Ovary (tissue), 9 donors: ENCODE data around the gene PSENEN. TPM values are rescaled to one million over a fixed set of nuclear protein-coding genes. Genes with fewer than 3 reads are reported as not detected.
A peak's percentile ranks its signal among the peaks of the same experiment; 100 is the strongest.

Experiments
- DNase-seq, 5 donors: peaks; one replicate each; pipeline ENCODE4 v3.0.0-alpha.2; 2019 to 2020
- H3K27ac ChIP-seq, 2 donors: fragments of 200-600 bp; one replicate each; pipeline versions ENCODE4 v1.5.1 to v1.8.0; 2019 to 2022
- H3K27me3 ChIP-seq: fragments of 200-600 bp; one replicate; pipeline ENCODE4 v1.8.0; 2022
- H3K36me3 ChIP-seq: fragments of 200-600 bp; sonication (generic); one replicate; pipeline ENCODE4 v1.5.1; 2019
- H3K4me1 ChIP-seq: one replicate; pipeline ENCODE4 v1.8.1; 2013; ENCODE audit warnings: mild to moderate bottlenecking, moderate library complexity; ENCODE audit not compliant: insufficient read depth
- H3K4me3 ChIP-seq: fragments of 200-600 bp; sonication (generic); one replicate; pipeline ENCODE4 v1.5.1; 2017
- H3K9me3 ChIP-seq, 2 donors: fragments of 200-600 bp in 1 of 2; sonication (generic) in 1 of 2; one replicate each; pipeline versions ENCODE4 v1.5.1 to v1.8.1; 2013 to 2019; ENCODE audit warnings: mild to moderate bottlenecking in 1 of 2, moderate library complexity in 1 of 2
- EP300 ChIP-seq: sonication (generic); formaldehyde crosslinking; IDR thresholded peaks from one replicate; pipeline ENCODE4 v1.6.1; 2017; ENCODE audit warnings: antibody characterized with exemption
- POLR2A ChIP-seq: fragments of 450-650 bp; IDR thresholded peaks from one replicate; pipeline ENCODE4 v1.6.1; 2017; ENCODE audit warnings: antibody characterized with exemption, mild to moderate bottlenecking, moderate library complexity
- WGBS, 3 donors: extraction: QIAGEN DNeasy Blood & Tissue Kit in 1 of 3; methylation state at CpG; one replicate each; pipeline versions ENCODE4 v1.1.5 to v1.1.7; 2013 to 2017; 5-methylcytosine and 5-hydroxymethylcytosine counted together
- intact Hi-C, 4 donors: fragments of 100-400 bp; cut with DNase I; formaldehyde crosslinking; loops; one replicate each; pipeline versions ENCODE4 v1.11.0 to v1.15.1; 2022 to 2023
- polyA plus RNA-seq, 2 donors: library from polyadenylated mRNA; stranded (reverse); fragments of 200-250 nt in 1 of 2; fragments of 350-450 nt in 1 of 2; fragmentation: Illumina TruSeq in 1 of 2; extraction: RNeasy Lipid Tissue Mini Kit (QIAGEN cat#74804) in 1 of 2; gene quantifications; one replicate each; pipeline ENCODE4 v1.2.3, GENCODE V29; 2013 to 2014
- total RNA-seq, 7 donors: library from RNA; depleted of rRNA in 2 of 7; stranded (reverse); fragments of >200 nt in 2 of 7; fragmentation: NEBNext Ultra II Directional in 3 of 7; extraction: Animal tissue kit (Norgen Biotek cat#: 25700) in 3 of 7; gene quantifications; one replicate each; pipeline versions ENCODE4 v1.1.0 to v1.2.4, GENCODE V29; 2016 to 2023
- TF ChIP-seq, protein P1 (sequence below), 3 donors: fragments of 450-650 bp in 2 of 3; fragments of 200-600 bp in 1 of 3; IDR thresholded peaks; one replicate each; pipeline versions ENCODE4 v1.5.1 to v1.8.0; 2016 to 2022; ENCODE audit warnings: antibody characterized with exemption in 3 of 3, mild to moderate bottlenecking in 1 of 3
- donor health status: DM: no; HTN: no; CAD: no; lungs with moderate emphysema.
- donor health status: DM: no; HTN: no; CAD: no.
- donor health status: Bipolar disorder and iron deficiency.
- donor health status: DM: yes; HTN: yes; CAD: no.
- donor health status: DM: no; HTN: no; CAD: no.
- donor health status: DM: yes; HTN: yes; CAD: no.

PSENEN gene
- total and polyA plus RNA-seq, 9 donors, result 23.4 to 90.4 (median 44.6) TPM

GRCh38 chr19:35757749-35758608 lies 12.5 kb downstream of the PSENEN start, which contains the start of gene PROSER3:
PROSER3 (plus strand) TSS chr19:35758176; CDS start chr19:35758216, 40 bp downstream.
- Histone ChIP-seq H3K4me1 (peaks cover 12% of the 10 kb centered on the region), H3K27ac (peak within 1 kb of the TSS; percentile 93 to 97), H3K4me3 (peak within 1 kb of the TSS; percentile 91), H3K36me3 (no peaks in the 10 kb centered on the region), H3K9me3 (no peaks in the 10 kb centered on the region), H3K27me3 (no peaks in the 10 kb centered on the region)
- peak; percentile 97 to 99 (median 98) for DNase-seq
- 0 to 1% (median 0%) methylated on average over 40 to 53 of the region's 53 CpGs for WGBS, 3 donors
- intact Hi-C loops, result loop anchor here in 1 of 4 donors (2.0 kb wide), 1 partner anchor 41 kb away; no protein-coding TSS in a partner anchor
- TF ChIP-seq, protein P1, sequence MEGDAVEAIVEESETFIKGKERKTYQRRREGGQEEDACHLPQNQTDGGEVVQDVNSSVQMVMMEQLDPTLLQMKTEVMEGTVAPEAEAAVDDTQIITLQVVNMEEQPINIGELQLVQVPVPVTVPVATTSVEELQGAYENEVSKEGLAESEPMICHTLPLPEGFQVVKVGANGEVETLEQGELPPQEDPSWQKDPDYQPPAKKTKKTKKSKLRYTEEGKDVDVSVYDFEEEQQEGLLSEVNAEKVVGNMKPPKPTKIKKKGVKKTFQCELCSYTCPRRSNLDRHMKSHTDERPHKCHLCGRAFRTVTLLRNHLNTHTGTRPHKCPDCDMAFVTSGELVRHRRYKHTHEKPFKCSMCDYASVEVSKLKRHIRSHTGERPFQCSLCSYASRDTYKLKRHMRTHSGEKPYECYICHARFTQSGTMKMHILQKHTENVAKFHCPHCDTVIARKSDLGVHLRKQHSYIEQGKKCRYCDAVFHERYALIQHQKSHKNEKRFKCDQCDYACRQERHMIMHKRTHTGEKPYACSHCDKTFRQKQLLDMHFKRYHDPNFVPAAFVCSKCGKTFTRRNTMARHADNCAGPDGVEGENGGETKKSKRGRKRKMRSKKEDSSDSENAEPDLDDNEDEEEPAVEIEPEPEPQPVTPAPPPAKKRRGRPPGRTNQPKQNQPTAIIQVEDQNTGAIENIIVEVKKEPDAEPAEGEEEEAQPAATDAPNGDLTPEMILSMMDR (IDR thresholded peaks at IDR 0.05), result no peak
- peak; percentile 89 for TF ChIP-seq POLR2A

DNA sequence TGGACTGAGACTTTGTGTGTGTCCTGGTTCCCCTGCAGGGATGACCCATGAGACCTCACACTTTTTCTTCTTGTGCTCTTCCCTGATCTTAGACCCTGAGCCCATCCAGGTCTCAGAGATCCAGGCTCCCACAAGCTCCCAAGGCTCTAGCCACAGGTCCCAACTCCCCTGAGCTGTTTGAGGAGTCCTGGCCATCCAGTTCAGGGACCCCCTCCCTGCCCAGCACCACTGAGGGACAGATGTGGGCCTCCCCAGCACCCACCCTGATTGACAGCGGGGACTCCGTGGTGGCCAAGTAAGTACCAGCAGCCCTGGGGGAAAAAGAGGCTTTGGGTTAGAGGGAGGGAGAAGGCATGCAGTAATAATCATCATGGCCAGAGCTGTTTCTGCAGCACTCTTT lies 14.2 kb downstream of the PSENEN start:
- H3K4me1 ChIP-seq, result peaks cover 12% of the 10 kb centered on the region
- TF ChIP-seq, protein P1 (IDR thresholded peaks at IDR 0.05), result no peak
- TF ChIP-seq EP300 (no peak), POLR2A (no peak)
- H3K36me3 ChIP-seq, result no peaks in the 10 kb centered on the region
- WGBS, 3 donors, result 91 to 100% (median 94%) methylated on average over 2 of the region's 2 CpGs
- no peak overlapping the region for H3K4me3 ChIP-seq
- intact Hi-C loops, result no loop called here
- peak in 1 of 5 donors; percentile 36 for DNase-seq
- H3K9me3 ChIP-seq, result no peaks in the 10 kb centered on the region
- H3K27ac ChIP-seq, result no peak overlapping the region
- no peaks in the 10 kb centered on the region for H3K27me3 ChIP-seq

DNA sequence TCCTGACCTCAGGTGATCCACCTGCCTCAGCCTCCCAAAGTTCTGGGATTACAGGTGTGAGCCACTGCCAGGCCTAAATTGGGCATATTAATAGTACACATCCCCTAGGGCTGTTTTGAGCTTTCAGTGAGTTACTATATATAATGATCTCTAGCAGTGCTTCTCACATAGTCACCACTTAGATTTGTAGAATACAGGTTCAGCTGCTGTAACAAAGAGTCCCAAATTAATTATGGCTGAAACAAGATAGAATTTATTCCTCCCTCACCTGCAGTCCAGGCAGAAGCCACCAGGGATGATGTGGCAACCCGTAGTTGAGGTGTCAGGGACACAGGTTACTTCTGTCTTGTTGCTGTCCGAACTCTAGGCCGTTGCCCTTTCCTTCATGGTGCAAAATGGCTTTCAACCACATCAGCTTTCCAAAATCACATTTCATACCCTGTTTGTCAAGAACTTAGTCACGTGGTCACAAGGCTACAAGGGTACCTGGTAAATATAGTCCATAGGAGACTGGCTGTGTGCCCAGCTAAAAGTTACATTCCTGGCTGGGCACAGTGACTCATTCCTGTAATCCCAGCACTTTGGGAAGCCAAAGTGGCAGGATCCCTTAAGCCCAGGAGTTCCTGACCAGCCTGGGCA lies 15.4 kb downstream of the PSENEN start:
- Histone ChIP-seq H3K9me3 (no peaks in the 10 kb centered on the region), H3K4me1 (peaks cover 6% of the 10 kb centered on the region), H3K27ac (no peak overlapping the region), H3K27me3 (no peaks in the 10 kb centered on the region), H3K36me3 (no peaks in the 10 kb centered on the region), H3K4me3 (no peak overlapping the region)
- TF ChIP-seq EP300 (no peak), POLR2A (no peak)
- TF ChIP-seq, protein P1 (IDR thresholded peaks at IDR 0.05), result no peak
- intact Hi-C loops, result no loop called here
- DNase-seq, result peak in 1 of 5 donors; percentile 21
- 91 to 95% (median 93%) methylated on average over 4 of the region's 4 CpGs for WGBS, 3 donors

DNA sequence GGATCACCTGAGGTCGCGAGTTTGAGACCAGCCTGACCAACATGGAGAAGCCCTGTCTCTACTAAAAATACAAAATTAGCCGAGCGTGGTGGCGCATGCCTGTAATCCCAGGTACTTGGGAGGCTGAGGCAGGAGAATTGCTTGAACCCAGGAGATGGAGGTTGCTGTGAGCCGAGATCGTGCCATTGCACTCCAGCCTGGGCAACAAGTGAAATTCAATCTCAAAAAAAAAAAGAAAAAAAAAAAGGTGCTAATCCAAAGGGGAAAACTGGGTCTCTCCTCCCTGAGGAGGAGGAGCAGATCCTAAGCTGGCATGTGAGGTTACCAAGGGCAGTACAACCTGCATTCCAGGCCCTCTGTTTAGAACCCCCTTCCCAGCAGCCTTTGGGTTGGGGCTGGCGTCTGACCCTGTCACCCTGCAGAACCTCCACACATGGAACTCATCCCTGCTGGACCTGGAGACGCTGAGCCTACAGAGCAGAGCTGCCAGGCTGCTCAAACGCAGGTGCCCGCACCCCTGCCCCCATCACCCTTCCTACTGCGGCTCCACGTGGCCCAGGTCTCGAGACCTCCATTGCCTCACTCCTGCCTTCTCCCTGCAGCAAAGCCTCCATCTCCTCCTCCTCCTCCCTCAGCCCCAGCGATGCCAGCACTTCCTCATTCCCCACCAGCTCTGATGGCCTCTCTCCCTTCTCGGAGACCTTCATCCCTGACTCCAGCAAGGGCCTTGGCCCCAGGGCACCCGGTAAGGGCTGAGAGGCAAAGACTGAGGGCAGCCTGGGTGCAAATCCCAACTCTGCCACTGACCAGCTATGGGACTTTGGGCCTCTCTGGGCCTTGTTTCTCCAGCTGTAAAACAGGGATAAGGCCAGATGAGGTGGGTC lies 19.2 kb downstream of the PSENEN start:
- H3K27me3 ChIP-seq, result no peaks in the 10 kb centered on the region
- TF ChIP-seq EP300 (no peak), POLR2A (no peak)
- TF ChIP-seq, protein P1 (IDR thresholded peaks at IDR 0.05), result no peak
- intact Hi-C loops, result no loop called here
- H3K36me3 ChIP-seq, result no peaks in the 10 kb centered on the region
- 85 to 90% (median 90%) methylated on average over 17 of the region's 17 CpGs for WGBS, 3 donors
- peak in 1 of 5 donors; percentile 19 for DNase-seq
- H3K4me1 ChIP-seq, result peaks cover 19% of the 10 kb centered on the region
- H3K9me3 ChIP-seq, result no peaks in the 10 kb centered on the region
- no peak overlapping the region for H3K27ac ChIP-seq
- no peak overlapping the region for H3K4me3 ChIP-seq
